ENCODE measurements around the gene MDC1. TPM values are rescaled to one million over a fixed set of nuclear protein-coding genes. Genes with fewer than 3 reads are reported as not detected.

The MDC1 gene
- total RNA-seq, 1 experiment from 2014 or later = 95.9 TPM

DNA sequence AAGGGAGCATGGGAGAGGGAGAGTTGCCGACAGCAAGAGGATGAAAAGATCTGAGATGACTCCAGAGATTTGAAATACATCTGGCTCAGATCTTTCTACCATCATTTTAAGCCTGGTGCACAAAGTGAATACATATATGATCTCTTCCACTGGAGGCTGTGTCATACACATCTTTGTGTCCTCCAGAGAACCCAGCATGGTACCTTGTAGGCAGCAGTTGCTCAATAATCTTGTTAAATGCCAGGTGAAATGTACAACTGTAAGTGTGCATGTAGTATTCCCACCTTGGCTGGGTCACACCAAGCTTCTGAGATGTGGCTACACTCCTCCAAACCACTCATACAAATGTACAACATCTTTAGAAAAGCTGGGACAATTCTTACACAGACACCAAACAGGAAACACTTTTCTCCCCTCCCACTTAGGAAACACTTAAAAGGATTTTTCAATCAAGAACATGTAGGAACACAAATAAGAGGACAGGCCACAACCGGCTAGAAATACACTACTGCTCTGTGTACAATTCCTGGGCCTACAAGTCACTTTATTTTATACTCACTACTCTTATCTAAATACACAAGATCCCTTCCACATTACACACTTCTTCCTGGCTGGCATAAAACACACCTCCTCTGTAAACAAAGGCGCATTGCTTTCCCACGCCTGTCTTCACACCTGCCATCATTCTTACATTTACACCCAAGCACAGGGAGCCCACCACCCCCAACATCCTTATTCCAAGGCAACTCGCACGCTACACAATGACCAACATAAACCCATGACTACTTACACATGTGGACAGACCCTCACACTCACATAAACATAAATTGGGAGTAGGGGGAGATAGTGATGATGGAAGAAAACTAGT is 31.1 kb upstream of the MDC1 start:
- H3K4me3 Mint-ChIP-seq = no peak overlapping the region
- H3K4me1 Mint-ChIP-seq = peaks cover 23% of the 10 kb centered on the region
- peaks cover 8% of the 10 kb centered on the region for H3K36me3 Mint-ChIP-seq
- no peak overlapping the region for H3K27ac Mint-ChIP-seq
- no peaks in the 10 kb centered on the region for H3K9me3 Mint-ChIP-seq
- TF ChIP-seq CREB1 (CRISPR knock-in tag; IDR thresholded peaks at IDR 0.05) (no peak), RORB (CRISPR knock-in tag; IDR thresholded peaks at IDR 0.05) (no peak), ZNF232 (CRISPR knock-in tag; IDR thresholded peaks at IDR 0.05) (no peak), ESRRA (CRISPR knock-in tag; IDR thresholded peaks at IDR 0.05; ENCODE audit: borderline replicate concordance) (no peak), ETV6 (CRISPR knock-in tag; IDR thresholded peaks at IDR 0.05) (no peak)
- TF ChIP-seq, protein P1, sequence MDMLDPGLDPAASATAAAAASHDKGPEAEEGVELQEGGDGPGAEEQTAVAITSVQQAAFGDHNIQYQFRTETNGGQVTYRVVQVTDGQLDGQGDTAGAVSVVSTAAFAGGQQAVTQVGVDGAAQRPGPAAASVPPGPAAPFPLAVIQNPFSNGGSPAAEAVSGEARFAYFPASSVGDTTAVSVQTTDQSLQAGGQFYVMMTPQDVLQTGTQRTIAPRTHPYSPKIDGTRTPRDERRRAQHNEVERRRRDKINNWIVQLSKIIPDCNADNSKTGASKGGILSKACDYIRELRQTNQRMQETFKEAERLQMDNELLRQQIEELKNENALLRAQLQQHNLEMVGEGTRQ (CRISPR knock-in tag; IDR thresholded peaks at IDR 0.05) = no peak
- ChIA-PET POLR2A (no interaction called here), CTCF (interaction anchor here (0.5 to 1.5 kb wide), 2 partner anchors 29 to 76 kb away, joined by 3 read pairs; partner anchors contain the start of gene DHX16)
- peaks cover 5% of the 10 kb centered on the region; the same call in 1 of the 2 replicates for H3K27me3 Mint-ChIP-seq (ENCODE audit: low read depth)
- no peak for DNase-seq (ENCODE audit: low spot score)
- no peak for ATAC-seq

DNA sequence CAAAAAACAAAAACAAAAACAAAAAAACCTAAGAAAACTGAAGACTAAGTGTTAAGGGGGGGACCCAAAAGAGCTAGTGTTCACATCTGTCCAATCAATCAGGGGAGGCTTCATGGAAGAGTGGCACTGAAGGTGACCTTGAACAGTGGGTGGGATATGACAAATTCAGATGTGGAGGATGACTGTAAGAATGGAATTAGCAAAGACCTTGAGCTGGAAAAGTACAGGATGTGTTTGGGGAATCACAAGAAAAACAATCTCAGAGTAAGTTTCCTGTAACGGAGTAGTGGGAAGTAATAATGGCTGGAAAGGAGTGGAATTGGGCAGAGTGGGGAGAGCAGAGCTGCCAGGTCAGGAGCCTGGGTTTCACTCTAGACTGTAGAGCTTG is 30.2 kb upstream of the MDC1 start:
- ChIA-PET POLR2A (no interaction called here), CTCF (interaction anchor here (0.5 to 1.9 kb wide), 7 partner anchors 16 to 445 kb away, joined by 3 to 8 read pairs (median 3); partner anchors contain the start of gene DHX16)
- peaks cover 23% of the 10 kb centered on the region for H3K4me1 Mint-ChIP-seq
- no peak for ATAC-seq
- H3K36me3 Mint-ChIP-seq = peaks cover 8% of the 10 kb centered on the region
- no peak overlapping the region for H3K4me3 Mint-ChIP-seq
- H3K27me3 Mint-ChIP-seq (ENCODE audit: low read depth) = peaks cover 5% of the 10 kb centered on the region; the same call in 1 of the 2 replicates
- no peak overlapping the region for H3K27ac Mint-ChIP-seq
- no peak for DNase-seq (ENCODE audit: low spot score)
- TF ChIP-seq KAT7 (CRISPR knock-in tag; IDR thresholded peaks at IDR 0.05; ENCODE audit: borderline replicate concordance) (no peak), CBFB (CRISPR knock-in tag; IDR thresholded peaks at IDR 0.05; ENCODE audit: low read depth) (no peak), SOX15 (CRISPR knock-in tag; IDR thresholded peaks at IDR 0.05) (no peak), GTF2I (CRISPR knock-in tag; conservative IDR thresholded peaks at IDR 0.05) (no peak), NR3C1 (CRISPR knock-in tag; conservative IDR thresholded peaks at IDR 0.05; ENCODE audit: low read depth) (no peak), GRHL2 (CRISPR knock-in tag; IDR thresholded peaks at IDR 0.05; ENCODE audit: insufficient replicate concordance, severe bottlenecking) (no peak), SMAD4 (CRISPR knock-in tag; IDR thresholded peaks at IDR 0.05) (no peak)
- TF ChIP-seq, protein P2, sequence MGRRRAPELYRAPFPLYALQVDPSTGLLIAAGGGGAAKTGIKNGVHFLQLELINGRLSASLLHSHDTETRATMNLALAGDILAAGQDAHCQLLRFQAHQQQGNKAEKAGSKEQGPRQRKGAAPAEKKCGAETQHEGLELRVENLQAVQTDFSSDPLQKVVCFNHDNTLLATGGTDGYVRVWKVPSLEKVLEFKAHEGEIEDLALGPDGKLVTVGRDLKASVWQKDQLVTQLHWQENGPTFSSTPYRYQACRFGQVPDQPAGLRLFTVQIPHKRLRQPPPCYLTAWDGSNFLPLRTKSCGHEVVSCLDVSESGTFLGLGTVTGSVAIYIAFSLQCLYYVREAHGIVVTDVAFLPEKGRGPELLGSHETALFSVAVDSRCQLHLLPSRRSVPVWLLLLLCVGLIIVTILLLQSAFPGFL (CRISPR knock-in tag; IDR thresholded peaks at IDR 0.05; ENCODE audit: borderline replicate concordance) = no peak
- TF ChIP-seq, protein P3, sequence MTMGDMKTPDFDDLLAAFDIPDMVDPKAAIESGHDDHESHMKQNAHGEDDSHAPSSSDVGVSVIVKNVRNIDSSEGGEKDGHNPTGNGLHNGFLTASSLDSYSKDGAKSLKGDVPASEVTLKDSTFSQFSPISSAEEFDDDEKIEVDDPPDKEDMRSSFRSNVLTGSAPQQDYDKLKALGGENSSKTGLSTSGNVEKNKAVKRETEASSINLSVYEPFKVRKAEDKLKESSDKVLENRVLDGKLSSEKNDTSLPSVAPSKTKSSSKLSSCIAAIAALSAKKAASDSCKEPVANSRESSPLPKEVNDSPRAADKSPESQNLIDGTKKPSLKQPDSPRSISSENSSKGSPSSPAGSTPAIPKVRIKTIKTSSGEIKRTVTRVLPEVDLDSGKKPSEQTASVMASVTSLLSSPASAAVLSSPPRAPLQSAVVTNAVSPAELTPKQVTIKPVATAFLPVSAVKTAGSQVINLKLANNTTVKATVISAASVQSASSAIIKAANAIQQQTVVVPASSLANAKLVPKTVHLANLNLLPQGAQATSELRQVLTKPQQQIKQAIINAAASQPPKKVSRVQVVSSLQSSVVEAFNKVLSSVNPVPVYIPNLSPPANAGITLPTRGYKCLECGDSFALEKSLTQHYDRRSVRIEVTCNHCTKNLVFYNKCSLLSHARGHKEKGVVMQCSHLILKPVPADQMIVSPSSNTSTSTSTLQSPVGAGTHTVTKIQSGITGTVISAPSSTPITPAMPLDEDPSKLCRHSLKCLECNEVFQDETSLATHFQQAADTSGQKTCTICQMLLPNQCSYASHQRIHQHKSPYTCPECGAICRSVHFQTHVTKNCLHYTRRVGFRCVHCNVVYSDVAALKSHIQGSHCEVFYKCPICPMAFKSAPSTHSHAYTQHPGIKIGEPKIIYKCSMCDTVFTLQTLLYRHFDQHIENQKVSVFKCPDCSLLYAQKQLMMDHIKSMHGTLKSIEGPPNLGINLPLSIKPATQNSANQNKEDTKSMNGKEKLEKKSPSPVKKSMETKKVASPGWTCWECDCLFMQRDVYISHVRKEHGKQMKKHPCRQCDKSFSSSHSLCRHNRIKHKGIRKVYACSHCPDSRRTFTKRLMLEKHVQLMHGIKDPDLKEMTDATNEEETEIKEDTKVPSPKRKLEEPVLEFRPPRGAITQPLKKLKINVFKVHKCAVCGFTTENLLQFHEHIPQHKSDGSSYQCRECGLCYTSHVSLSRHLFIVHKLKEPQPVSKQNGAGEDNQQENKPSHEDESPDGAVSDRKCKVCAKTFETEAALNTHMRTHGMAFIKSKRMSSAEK (CRISPR knock-in tag; IDR thresholded peaks at IDR 0.05; ENCODE audit: borderline replicate concordance) = no peak
- TF ChIP-seq, protein P4, sequence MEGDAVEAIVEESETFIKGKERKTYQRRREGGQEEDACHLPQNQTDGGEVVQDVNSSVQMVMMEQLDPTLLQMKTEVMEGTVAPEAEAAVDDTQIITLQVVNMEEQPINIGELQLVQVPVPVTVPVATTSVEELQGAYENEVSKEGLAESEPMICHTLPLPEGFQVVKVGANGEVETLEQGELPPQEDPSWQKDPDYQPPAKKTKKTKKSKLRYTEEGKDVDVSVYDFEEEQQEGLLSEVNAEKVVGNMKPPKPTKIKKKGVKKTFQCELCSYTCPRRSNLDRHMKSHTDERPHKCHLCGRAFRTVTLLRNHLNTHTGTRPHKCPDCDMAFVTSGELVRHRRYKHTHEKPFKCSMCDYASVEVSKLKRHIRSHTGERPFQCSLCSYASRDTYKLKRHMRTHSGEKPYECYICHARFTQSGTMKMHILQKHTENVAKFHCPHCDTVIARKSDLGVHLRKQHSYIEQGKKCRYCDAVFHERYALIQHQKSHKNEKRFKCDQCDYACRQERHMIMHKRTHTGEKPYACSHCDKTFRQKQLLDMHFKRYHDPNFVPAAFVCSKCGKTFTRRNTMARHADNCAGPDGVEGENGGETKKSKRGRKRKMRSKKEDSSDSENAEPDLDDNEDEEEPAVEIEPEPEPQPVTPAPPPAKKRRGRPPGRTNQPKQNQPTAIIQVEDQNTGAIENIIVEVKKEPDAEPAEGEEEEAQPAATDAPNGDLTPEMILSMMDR (IDR thresholded peaks at IDR 0.05) = no peak
- H3K9me3 Mint-ChIP-seq = no peaks in the 10 kb centered on the region
